HL-60/S4 (cell line): ENCODE measurements around the gene UNC119.

Source experiments
- in situ Hi-C: fragments of 300-500 bp; cut with MboI; formaldehyde crosslinking; loops from 2 replicates; pipeline ENCODE4 v1.14.3; 2022; ENCODE audit warnings: low sequenced_read_pairs

UNC119 gene

DNA sequence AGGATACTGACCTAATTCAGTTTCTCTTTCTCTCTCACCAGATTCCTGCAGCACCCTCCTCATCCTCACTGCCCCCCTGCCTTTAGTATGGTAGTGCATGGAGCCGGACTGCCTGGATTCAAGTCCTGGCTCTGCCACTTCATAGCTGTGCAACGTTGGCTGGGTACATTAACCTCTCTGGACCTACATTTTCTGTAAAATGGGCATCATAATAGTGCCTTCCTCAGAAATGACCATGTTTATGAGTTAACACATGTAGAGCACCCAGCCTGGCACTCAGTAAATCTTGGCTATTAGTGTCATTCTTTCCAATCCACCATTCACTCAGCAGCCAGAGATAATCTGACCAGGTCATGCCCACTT is 7.3 kb downstream of the UNC119 start:
- in situ Hi-C loops: no loop called here

GRCh38 chr17:28544402-28545140 is 7.9 kb downstream of the UNC119 start:
- in situ Hi-C loops: no loop called here

GRCh38 chr17:28541439-28541838 is 11.0 kb downstream of the UNC119 start:
- in situ Hi-C loops: no loop called here

DNA sequence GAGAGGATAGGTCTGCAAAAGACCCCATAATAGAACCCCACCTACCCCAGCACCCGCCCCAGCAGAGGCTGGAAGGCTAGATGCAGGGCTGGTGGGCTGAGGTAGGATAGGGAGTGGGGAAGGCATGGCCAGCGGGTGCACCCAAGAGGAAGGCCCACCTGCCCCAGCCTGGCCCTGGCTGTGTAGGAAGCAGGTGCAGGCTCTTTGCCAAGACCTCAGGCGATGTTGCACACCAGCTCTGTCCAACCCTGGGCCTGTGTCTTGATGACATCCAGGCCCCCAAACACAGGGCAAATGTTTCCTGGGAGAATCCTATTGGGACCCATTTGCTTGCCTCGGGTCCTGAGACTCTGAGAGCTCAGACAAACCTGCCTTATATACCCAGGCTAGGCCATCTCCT is 12.2 kb downstream of the UNC119 start:
- in situ Hi-C loops: no loop called here

GRCh38 chr17:28538296-28538895 is 14.0 kb downstream of the UNC119 start:
- in situ Hi-C loops: no loop called here

DNA sequence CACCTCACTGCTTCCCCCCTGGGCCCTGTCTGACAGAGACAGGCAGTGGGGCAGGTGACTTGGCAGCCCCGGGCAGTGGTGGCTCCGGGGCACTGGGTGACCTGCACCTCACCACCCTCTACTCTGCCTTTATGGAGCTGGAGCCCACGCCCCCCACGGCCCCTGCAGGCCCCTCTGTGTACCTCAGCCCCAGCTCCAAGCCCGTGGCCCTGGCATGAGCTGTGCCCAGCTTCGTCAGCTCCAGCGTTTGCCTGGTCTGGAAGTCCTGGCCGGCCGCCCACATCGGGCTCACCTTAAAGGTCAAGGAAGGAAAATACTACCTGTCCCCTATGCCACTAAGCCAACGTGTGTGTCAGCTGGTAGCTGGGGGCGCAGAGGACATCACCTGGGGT is 15.2 kb downstream of the UNC119 start:
- in situ Hi-C loops: no loop called here

DNA sequence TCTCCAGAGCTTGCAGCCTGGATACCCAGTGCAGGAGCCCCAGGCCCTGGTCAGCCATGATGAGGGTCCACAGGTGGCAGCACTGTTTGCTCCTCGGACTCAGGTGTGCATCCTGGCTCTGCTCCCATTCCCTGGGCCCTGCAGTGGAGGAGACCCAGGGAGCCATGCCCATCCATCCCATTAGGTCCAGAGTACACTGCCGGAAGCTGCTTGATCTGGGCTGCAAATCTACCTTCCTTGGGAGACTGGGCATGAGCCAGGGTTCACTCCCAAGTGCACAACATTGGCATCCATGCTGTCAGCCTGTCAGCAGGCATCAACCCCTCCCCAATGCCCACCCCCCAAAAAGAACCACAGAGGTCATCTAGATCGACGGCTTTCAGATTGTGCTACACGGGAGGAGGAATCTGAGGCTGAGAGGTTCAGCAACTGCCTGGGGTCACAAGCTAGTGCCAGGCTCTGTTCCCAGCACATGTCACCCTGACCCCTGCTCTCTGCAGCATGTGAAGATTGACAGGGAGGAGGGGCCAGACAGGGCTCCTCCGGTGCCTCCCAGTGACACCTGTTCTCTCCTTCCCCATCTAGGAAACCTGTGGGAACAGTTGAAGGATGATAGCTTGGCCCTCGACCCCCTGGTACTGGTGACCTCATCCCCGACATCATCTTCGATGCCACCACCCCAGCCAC is 15.7 kb downstream of the UNC119 start:
- in situ Hi-C loops: no loop called here

DNA sequence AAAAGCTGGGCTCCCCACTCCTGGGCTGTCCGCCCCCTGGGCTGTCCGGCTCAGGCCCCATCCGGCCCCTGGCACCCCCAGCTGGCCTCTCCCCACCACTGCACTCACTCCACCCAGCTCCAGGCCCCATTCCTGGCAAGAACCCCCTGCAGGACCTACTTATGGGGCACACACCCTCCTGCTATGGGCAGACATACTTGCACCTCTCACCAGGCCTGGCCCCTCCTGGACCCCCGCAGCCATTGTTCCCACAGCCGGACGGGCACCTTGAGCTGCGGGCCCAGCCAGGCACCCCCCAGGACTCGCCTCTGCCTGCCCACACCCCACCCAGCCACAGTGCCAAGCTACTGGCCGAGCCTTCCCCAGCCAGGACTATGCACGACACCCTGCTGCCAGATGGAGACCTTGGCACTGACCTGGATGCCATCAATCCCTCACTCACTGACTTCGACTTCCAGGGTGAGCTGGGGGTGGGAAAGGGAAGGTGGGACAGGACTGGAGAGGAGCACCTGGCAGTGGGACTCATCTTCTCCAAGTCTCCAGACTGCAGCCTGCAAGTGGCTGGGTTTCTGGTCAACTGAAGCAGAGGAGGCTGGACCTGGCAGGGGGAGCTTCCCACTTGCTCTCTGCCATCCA is 17.6 kb downstream of the UNC119 start:
- in situ Hi-C loops: no loop called here

- in situ Hi-C loops: no loop called here
Observed at GRCh38 chr17:28533091-28533807, 19.2 kb downstream of the UNC119 start.

DNA sequence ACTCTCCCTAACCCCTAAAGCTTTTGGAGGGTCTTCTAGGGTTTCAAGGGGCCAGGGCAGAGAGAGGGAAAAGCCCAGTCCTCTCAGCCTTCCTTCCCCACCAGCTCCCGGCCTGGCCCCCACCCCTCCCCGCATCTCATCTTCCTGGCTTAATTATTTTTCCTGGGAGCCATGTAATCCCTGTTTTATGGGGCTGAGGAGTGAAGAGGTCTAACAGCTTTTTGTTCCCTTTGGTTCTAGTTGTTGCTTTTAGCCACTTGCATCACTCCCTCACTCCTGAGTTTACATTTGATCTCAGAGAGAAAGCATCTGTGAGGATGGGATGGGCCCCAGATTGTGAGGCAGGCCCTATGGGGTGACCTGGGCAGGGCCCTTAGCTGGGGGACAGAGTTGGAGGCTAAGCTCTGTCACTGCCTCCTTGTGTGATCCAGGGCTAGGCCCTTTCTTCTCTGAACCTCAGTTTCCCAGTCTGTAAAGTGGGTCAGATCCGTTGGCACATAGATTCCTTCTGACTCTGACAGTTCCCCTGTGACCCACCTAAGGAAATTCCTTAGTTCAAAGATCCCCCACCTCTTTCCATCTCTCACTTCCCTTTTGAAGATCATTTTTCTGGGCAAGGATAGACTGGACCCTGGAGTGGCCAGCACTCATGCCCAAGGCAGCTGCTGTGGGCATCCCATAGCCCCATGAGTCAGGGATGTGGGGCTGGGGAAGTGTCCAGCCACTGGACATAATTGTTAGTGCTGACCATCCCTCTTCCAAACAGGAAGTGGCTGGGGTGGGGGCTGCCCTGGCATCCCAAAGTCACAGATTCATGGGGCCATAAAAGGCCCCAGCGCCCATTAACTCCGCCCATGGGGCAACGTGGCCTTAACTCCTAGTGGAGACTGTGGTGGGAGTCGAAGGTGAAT is 20.1 kb downstream of the UNC119 start:
- in situ Hi-C loops: no loop called here

GRCh38 chr17:28530926-28531325 is 21.5 kb downstream of the UNC119 start:
- in situ Hi-C loops: no loop called here

- in situ Hi-C loops: no loop called here
Observed at GRCh38 chr17:28530250-28530649, 22.2 kb downstream of the UNC119 start.

GRCh38 chr17:28529013-28529400 is 23.4 kb downstream of the UNC119 start:
- in situ Hi-C loops: no loop called here

- in situ Hi-C loops: no loop called here
Observed at GRCh38 chr17:28528327-28529012, 24.0 kb downstream of the UNC119 start.

- in situ Hi-C loops: no loop called here
Observed at GRCh38 chr17:28527859-28528258, 24.6 kb downstream of the UNC119 start.

DNA sequence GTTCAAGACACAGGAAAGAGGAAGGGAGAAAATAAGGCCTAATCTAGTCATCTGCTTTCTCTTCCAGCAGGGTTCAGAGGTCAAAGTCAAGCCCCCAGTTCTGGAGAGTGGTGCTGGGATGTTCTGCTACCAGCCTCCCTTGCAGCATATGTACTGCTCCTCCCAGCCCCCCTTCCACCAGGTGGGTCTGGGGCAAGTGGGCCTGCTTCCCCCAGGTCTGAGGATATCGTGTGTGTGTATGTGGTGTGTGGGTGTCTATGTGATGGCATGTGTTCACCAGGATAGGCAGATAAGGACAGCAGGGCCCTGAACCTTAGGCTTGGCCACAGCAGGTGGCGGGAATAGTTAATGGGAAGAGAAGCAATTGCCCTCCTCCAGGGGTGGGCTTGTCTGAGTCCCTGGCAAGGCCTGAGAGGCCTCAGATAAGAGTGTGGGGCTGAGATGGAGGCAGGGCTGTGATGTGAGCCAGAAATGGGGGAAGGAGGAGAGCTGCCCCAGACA is 25.2 kb downstream of the UNC119 start:
- in situ Hi-C loops: no loop called here

DNA sequence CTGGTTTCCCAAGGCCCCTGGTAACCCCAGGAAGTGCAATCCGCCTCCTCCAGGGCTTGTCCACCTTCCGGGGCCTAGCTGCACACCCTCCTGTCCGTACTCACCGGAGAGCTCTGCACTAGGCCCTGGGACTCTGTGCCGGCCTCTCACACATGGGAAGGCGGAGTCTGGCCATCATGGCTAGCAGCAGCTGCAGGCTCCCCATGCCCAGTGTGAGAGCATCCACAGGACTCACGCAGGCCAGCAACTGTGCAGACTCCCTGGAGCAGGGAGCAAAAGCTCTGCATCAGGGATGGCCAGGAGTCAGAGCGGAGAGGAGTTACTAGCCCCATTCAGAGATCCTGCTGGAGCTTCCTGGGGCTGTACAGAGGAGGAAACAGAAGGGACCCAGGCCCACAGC is 26.0 kb downstream of the UNC119 start:
- in situ Hi-C loops: no loop called here

DNA sequence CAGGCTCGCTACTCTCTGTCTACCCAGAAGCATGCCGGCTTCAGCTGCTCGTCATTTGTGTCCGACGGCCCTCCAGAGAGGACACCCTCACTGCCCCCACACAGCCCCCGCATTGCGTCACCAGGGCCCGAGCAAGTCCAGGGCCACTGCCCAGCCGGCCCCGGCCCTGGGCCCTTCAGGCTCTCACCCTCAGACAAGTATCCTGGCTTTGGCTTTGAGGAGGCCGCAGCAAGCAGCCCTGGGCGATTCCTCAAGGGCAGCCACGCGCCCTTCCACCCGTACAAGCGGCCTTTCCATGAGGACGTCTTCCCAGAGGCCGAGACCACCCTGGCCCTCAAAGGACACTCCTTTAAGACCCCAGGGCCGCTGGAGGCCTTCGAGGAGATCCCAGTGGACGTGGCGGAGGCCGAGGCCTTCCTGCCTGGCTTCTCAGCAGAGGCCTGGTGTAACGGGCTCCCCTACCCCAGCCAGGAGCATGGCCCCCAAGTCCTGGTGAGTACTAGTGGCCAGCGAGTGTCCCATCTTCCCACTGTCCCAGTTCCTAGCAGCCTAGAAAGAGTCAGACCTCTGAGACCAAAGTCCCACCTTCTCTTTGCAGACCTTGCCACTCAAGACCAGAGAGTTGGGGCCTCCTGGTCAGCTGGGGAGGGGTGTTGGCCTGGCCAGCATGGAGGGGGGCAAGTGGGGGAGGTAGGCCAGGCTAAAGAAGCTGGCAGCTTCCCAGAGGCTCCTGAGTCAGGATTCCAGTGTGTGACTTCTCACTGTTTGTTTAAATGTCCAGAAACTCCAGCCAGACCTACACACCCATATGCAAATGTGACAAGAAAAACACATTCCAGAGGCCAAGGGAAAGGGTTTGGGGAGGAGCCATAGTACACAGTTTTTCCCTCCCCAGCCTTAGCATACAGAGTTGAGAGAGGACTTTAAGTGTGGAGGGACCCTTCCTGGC is 27.7 kb downstream of the UNC119 start:
- in situ Hi-C loops: loop anchor here (25.0 kb wide), 1 partner anchor 112 kb away; the partner anchor contains the start of gene SLC46A1
